Neutrophil (primary cell): ENCODE measurements around the gene FOXP3.
A peak's percentile ranks its signal among the peaks of the same experiment; 100 is the strongest.

Experiments
- H3K27ac ChIP-seq: fragments of 200-600 bp; sonication (generic); 2 replicates; pipeline ENCODE4 v1.5.1; 2016; ENCODE audit warnings: mild to moderate bottlenecking, moderate library complexity
- H3K27me3 ChIP-seq: fragments of 200-600 bp; sonication (generic); 2 replicates; pipeline ENCODE4 v1.6.0; 2016; ENCODE audit warnings: mild to moderate bottlenecking
- H3K36me3 ChIP-seq: fragments of 200-600 bp; sonication (generic); 2 replicates; pipeline ENCODE4 v1.5.1; 2017
- H3K4me1 ChIP-seq, 2 experiments: fragments of 200-600 bp in 1 of 2; sonication (generic) in 1 of 2; 1 replicate in 1 of 2; 2 replicates in 1 of 2; pipeline versions ENCODE4 v1.5.1 to v1.6.1; 2013 to 2016; ENCODE audit warnings: low read depth in 1 of 2, low read length in 1 of 2, mild to moderate bottlenecking in 1 of 2, moderate library complexity in 1 of 2; ENCODE audit not compliant: control insufficient read depth in 1 of 2, insufficient read depth in 1 of 2
- H3K4me3 ChIP-seq, 2 experiments: fragments of 200-600 bp in 1 of 2; sonication (generic) in 1 of 2; 1 replicate in 1 of 2; 2 replicates in 1 of 2; pipeline ENCODE4 v1.5.1; 2013 to 2016; ENCODE audit warnings: low read depth in 1 of 2, low read length in 1 of 2, mild to moderate bottlenecking in 1 of 2, moderate library complexity in 1 of 2
- H3K9me3 ChIP-seq: fragments of 200-600 bp; sonication (generic); 2 replicates; pipeline ENCODE4 v1.5.1; 2016
- TF ChIP-seq, protein P1 (sequence below): fragments of 200-600 bp; sonication (generic); IDR thresholded peaks from 2 replicates; pipeline ENCODE4 v1.5.1; 2016; ENCODE audit warnings: antibody characterized with exemption

Gene FOXP3

DNA sequence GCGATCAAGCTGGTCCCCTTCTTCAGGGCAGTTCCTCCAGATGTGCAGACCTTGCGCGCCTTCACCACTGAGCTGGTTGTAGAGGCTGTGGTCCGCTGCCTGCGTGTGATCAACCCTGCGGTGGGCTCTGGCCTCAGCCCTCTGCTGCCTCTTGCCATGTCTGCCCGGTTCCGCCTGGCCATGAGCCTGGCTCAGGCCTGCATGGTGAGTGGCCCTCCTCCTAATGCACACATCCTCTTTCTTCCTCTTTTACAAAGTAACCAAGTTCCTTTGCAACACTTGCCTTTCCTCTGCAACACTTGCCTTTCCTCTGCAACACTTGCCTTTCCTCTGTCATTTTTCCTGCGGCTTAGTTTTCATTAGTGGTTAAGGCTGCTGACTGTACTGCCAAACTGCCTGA, 27.4 kb downstream of the FOXP3 start:
- Histone ChIP-seq H3K4me3 (peak overlapping the region; percentile 3 to 21), H3K9me3 (no peaks in the 10 kb centered on the region), H3K4me1 (peaks cover 43 to 44% of the 10 kb centered on the region in 2 experiments), H3K27ac (peak overlapping the region; percentile 77), H3K27me3 (no peaks in the 10 kb centered on the region), H3K36me3 (no peaks in the 10 kb centered on the region)
- TF ChIP-seq, protein P1, sequence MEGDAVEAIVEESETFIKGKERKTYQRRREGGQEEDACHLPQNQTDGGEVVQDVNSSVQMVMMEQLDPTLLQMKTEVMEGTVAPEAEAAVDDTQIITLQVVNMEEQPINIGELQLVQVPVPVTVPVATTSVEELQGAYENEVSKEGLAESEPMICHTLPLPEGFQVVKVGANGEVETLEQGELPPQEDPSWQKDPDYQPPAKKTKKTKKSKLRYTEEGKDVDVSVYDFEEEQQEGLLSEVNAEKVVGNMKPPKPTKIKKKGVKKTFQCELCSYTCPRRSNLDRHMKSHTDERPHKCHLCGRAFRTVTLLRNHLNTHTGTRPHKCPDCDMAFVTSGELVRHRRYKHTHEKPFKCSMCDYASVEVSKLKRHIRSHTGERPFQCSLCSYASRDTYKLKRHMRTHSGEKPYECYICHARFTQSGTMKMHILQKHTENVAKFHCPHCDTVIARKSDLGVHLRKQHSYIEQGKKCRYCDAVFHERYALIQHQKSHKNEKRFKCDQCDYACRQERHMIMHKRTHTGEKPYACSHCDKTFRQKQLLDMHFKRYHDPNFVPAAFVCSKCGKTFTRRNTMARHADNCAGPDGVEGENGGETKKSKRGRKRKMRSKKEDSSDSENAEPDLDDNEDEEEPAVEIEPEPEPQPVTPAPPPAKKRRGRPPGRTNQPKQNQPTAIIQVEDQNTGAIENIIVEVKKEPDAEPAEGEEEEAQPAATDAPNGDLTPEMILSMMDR = no peak

DNA sequence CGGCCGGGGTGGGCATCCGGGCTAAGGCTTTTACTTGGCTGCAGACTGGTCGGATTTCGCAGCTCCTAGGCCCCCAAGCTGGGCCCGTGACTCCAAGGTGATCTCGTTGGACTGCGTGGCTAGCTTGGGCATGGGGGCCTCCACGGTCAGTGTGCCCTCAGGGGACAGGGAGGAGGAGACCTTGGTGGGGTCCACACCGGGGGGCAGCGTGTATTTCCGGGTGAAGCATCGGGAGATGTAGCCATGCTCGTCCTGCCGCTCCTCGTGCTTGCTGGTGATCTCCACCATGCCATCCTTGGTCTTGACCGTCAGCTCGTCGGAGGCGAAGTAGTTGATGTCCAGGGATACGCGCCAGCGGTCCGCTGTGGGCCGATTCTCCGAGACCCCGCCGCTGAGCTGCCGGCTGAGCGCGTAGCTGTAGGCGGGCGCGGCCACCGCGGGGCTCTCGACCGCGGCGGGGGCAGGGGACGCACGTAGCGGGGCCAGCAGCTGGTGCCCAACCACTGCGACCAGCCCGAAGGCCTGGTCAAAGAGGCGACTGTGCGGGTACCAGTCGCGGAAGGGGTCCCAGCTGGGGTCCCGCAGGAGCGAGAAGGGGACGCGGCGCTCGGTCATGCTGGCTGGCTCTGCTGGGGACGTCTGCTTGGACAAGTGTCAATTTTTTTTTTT, 30.5 kb downstream of the FOXP3 start:
- peaks cover 40 to 47% of the 10 kb centered on the region in 2 experiments for H3K4me1 ChIP-seq
- H3K27me3 ChIP-seq = no peaks in the 10 kb centered on the region
- TF ChIP-seq, protein P1 = no peak
- H3K36me3 ChIP-seq = no peaks in the 10 kb centered on the region
- no peaks in the 10 kb centered on the region for H3K9me3 ChIP-seq
- H3K4me3 ChIP-seq = no peak overlapping the region
- H3K27ac ChIP-seq = no peak overlapping the region

DNA sequence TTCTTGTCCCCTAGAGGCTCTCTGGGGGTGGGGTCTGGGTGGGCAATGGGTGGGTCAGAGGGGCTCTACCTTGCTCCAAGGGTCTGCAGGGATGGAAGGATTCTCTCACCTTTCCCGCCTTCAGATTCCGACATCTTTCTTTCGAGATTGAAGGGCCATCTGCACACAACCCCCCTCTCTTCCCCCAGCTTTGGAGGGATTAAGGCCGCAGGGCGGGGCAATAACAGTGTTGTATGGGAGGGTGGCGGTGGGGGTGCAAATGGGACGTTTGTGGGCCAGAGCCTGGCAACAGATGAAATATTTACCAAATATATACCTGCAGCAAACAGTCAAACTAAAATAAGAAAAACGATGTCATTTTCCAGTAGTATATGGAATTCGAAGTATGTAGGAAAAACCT, 31.3 kb downstream of the FOXP3 start, which contains the start of gene CACNA1F:
Gene CACNA1F (minus strand): TSS at position 165 of the 400 bp plus-strand sequence. CDS start 31 bp downstream, at position 134.
- H3K4me3 ChIP-seq = no peak within 1 kb of the TSS
- TF ChIP-seq, protein P1 = no peak
- H3K4me1 ChIP-seq = peaks cover 32 to 40% of the 10 kb centered on the region in 2 experiments

DNA sequence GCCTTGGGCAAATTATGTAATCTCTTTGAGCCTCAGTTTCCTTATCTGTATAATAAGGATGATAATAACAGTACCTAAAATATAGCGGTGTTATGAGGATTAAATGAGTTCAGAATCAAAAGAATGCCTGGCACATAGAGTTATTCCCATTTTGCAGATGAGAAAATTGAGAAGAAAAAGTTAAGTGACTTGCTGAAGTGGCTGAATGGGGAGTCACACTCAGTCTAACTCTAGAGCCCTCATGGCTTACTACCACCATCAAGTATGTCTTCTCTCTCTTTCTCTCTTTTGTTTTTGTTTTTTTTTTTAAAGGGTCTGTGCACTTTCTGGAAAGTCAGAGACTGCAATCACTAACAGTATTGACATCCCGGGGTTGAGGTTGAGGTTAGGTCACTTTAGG, 32.0 kb downstream of the FOXP3 start:
- Histone ChIP-seq H3K4me3 (no peak overlapping the region), H3K36me3 (no peaks in the 10 kb centered on the region), H3K27me3 (no peaks in the 10 kb centered on the region), H3K9me3 (no peaks in the 10 kb centered on the region), H3K4me1 (peaks cover 27 to 33% of the 10 kb centered on the region in 2 experiments), H3K27ac (no peak overlapping the region)
- TF ChIP-seq, protein P1 = no peak

More for the DNA sequence above, 31.3 kb downstream of the FOXP3 start, which contains the start of gene CACNA1F:
- Histone ChIP-seq H3K36me3 (no peaks in the 10 kb centered on the region), H3K9me3 (no peaks in the 10 kb centered on the region), H3K27ac (no peak within 1 kb of the TSS), H3K27me3 (no peaks in the 10 kb centered on the region)

DNA sequence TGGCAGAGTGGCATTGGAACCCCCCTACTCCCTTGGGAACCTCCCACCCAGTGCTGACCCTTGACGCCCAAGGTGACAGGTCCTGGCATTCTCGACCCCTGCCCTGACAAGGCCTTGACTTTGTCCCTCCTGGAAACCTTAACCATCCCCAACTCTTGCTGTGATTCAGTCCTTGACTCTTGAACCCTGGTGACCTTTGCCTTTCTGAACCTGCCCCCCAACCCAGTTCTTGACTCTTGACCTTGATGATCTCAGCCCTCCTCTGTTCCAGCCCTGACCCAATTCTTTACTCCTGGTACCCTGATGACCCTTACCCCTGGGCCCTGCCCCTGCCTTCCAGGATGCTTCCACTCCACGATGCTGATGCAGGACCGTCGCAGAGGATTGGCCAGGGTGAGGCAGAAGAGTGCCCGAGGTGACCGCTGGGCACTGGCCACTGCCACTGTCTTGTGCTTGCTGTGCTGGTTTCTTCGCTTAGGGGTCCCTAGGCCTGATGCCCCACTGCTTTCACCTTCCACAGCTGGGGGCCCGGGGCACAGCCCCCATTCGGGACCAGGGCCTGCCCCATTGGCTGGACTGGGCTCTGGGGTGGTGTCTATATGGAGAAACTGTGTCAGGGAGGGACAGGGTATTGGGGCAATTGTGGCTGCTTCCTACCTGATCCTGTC, 33.0 kb downstream of the FOXP3 start:
- Histone ChIP-seq H3K4me3 (peak overlapping the region; percentile 60 to 61), H3K4me1 (peaks cover 17 to 23% of the 10 kb centered on the region in 2 experiments), H3K27ac (peak overlapping the region; percentile 60), H3K36me3 (no peaks in the 10 kb centered on the region), H3K9me3 (no peaks in the 10 kb centered on the region), H3K27me3 (no peaks in the 10 kb centered on the region)
- TF ChIP-seq, protein P1 = no peak
